Astrocyte of the hippocampus (primary cell): Measurements from ENCODE around the gene FILIP1L.
A peak's percentile ranks its signal among the peaks of the same experiment; 100 is the strongest.
"Not testable (repeated sequence)": the region's sequence is repeated elsewhere in the genome, so short reads cannot be mapped to it uniquely, and the experiment has no call there.

Source experiments
- DNase-seq: peaks from one replicate; pipeline ENCODE4 v3.0.0; 2011; ENCODE audit warnings: low read depth, low spot score

The FILIP1L gene

DNA sequence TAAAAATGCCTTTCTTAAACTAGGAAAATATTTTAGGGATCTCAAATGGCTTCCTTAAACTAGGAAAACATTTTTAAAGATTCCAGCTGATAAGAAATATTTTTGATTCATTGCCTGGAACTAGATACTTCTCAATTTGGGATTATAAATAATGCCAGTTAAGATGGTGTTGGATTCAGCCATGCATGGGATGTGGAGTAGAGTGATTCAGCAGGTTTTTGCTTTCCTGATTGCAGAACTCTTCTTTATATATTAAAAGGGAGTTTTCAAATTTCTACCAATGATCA, 15.6 kb downstream of the FILIP1L start:
- no peak for DNase-seq

GRCh38 chr3:100097919-100098783, 16.1 kb downstream of the FILIP1L start:
- DNase-seq: no peak

DNA sequence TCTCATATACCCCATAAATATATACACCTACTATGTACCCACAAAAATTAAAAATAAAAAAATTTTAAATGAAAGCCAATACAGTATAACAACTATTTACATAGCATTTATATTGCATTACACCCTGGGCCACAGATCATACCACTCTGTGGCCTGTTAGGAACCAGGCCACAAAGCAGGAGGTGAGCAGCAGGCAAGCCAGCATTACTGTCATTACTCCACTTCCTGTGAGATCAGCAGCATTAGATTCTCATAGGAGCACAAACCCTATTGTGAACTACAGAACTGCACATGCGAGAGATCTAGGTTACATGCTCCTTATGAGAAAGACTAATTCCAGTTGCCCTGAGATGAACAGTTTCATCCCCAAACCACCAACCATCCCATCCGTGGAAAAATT, 17.4 kb downstream of the FILIP1L start:
- DNase-seq: no peak

DNA sequence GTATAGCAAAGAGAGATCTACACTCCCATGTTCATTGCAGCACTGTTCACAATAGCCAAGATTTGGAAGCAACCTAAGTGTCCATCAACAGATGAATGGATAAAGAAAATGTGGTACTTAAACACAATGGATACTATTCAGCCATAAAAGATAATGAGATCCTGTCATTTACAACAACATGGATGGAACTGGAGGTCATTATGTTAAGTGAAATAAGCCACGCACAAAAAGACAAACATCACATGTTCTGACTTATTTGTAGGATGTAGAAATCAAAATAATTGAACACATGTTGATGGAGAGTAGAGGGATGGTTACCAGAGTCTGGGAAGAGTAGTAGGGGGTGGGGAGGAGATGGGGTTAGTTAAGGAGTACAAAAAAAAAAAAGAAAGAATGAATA, 18.0 kb downstream of the FILIP1L start:
- DNase-seq: not testable (repeated sequence)

GRCh38 chr3:100093831-100094230, 20.5 kb downstream of the FILIP1L start:
- DNase-seq: no peak

GRCh38 chr3:100090669-100091005, 23.7 kb downstream of the FILIP1L start:
- DNase-seq: no peak

DNA sequence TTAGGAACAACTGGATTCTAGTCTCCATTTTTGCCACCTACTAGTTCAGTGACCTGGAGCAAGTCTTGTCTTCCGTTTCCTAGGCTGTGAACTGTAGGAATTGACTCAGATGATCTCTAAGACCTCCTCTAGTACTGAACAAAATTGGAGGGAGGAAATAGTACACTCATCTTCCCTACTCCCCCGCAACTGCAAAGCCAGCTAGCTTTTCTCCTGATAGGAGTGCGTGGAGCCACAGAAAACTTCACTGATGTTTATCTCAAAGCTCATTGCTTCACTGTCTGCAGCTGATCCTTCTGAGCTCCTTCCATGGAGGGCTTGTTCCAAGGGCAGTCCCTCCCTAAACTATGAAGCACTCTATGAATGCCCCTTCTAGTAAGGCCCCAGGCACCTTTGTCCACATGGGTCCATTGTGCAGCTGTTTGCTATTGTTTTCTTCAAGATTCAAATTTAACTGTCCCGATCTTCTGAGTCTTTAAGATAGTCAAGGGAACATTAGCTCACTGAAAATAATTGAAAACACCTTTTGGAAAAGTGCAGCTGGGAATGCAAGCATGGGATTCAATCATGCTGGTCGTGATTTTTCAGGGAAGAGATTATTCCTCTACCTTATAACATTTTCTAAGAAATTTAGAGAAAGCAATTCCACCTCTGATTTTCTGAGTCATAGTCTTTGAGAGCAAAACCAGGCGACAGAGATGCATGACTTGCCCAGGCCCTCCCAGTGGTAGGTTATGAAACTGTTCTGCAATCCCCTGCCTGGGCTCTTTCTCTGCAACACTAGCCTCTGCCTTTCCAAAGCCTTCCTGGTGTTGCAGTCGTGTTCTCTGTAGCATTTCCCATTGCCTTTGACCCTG, 24.3 kb downstream of the FILIP1L start:
- peak; percentile 61 for DNase-seq

DNA sequence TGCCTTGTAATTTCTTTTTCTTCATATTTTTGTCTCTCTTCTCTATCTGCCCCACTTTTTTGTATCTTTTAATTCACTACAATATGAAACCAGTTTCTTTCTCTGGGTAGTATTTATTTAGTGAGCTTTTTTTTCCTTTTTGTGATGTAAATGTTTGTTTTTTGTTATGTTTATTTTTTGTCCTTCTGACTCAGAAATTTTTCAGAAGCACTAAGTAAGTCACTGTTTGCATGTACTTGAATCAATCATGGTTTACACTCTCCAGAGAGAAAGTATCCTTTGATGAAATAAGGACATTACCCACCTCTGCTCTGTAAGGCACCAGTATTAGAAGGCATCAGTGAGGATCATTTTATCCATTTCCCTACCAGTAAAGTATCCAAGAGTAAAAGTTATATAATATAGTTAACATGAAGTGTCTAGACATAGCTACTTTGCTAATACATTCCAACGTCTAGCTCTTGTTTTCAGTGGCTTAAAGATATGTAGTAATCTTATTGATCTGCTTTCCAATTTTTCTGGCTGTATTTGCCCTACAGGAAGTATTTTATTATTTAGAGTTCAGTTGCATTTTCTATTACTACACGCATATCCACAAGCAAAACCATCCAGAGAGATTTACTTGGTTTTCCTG, 25.4 kb downstream of the FILIP1L start:
- no peak for DNase-seq

DNA sequence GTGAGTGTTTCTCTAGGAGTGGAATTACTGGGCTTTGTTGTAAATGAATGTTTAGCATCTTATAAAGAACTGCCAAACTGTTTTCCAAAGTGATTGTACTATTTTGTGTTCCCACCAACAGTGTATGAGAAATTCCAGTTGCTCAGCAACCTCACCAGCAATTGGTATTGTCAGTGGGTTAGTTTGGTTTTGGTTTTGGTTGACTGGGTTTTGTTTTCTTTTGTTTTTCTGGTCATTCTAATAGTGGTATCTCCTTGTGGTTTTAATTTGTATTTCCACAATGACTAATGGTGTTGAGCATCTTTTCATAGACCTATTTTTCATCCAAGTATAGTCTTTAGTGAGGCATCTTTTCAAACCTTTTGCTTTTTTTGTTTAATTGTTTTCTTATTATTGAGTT, 27.1 kb downstream of the FILIP1L start:
- DNase-seq: peak; percentile 88

DNA sequence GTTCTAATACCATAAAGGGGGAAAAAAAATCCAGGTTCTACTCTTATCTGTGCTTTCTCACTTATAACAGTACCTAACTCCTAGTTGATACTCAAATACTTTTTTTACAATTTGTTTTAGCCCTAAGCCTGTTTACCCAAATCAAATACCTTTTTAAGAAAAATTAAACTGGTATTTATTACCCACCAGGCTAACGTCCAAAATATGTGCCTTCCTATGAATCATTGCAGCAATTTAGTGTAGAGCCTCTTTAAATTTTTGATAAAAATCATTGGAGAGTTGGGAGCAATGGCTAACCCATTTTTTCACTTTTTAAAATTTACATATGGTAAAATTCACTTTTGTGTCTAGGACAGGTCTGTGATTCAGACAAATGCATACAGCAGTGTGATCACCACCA, 27.9 kb downstream of the FILIP1L start:
- no peak for DNase-seq

GRCh38 chr3:100084100-100084806, 30.0 kb downstream of the FILIP1L start:
- no peak for DNase-seq

DNA sequence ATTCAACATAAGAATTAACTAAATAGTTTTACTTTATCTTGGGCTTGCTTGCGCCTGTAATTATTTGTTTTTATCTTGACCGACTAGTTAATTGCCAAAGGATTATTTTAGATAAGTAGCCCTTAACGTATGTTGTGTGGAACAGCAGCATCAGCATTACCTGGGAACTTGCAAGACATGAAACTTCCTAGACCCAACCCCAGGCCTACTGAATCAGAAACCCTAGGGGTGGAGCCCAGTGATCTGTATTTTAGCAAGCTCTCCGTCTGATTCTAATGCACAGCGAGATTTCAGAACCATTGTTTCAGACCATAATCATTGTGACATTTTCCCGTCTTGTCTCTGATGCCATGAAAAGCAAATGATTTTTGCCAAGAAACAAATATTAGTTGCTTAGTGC, 31.1 kb downstream of the FILIP1L start:
- no peak for DNase-seq

DNA sequence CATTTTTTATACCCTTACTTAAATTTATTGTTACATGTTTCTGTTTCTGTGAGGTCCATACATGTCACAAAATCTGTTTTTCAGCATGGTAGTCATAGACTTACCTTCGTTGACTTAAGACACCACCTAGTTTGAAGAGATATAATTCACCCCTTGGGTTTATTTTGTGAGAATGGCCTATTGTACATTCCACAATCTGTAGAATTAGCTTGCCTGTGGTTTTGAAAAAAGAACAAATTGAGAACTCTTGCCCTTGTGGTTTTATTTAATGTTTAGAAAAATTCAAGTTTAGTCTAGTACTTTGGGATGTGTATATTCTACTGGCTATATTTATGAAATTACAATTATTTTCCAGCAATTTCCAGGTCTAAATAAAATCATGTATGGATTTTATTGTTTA, 31.6 kb downstream of the FILIP1L start:
- no peak for DNase-seq

DNA sequence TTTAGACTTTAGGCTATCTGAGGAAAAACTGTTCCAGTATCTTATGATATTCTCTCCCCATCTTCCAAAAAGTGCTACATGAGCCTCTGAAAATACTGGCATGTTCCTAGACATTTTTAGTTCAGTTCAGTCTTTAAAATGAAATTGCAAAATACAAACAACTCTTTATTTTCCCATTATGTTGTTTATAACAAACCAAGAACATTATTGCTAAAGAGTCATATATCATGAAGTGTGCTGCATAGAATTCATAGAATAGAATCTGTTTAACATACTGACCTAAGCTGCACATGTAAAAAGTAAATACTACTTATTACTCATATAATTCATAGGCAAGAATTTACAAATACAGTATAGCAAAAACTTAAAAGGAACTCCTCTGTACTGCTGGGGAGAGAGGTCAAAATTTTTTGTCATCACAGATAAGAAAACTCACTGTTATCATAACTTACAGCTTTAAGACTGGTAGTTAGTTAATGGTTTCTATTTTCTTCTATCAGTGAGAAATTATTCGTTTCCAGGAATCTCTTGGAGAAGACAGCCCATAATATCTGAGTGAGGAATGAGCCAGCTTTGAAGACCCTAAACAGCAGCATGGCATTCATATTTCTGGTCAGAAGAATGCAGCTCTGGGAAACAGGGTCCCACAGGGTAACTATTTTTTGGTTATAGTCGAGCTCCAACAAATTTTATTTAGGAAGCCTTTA, 32.2 kb downstream of the FILIP1L start:
- DNase-seq: no peak

DNA sequence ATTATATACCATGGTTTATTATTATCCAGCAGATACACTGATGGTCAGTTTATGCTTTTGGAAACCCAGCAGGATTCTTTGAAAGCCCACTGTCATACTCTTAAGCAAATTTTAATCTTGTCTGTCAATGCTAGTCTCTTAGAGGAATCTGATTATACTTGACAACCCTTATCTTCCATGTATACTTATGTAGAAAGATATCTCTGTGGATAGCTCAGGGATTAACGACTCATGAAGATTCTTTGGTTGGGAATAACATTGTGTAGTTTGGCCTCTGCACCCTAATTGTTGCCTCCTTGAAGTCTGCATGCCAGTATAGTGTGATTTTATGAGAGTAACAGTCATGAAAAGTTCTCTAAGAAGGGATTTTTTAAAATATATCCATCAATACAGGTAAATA, 33.0 kb downstream of the FILIP1L start:
- no peak for DNase-seq

DNA sequence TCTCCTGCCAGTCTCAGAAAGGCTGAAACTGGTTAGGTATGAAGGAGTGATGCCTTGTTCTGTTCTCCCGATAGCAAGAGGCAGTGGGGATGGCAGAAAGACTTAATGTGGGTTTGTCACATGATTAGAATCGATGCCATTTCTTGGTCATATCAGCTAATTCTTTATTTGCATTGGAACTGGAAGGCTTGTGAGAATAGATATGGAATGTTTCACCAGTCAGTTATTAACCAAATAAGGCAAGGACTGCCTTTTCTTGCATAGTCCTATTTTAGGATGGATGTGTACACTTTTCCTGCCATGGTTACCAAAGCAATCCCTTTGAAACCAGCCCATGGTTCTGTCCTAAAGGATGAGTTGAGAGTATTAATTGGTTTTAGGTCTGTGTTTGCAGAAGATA, 33.7 kb downstream of the FILIP1L start:
- DNase-seq: peak; percentile 46

DNA sequence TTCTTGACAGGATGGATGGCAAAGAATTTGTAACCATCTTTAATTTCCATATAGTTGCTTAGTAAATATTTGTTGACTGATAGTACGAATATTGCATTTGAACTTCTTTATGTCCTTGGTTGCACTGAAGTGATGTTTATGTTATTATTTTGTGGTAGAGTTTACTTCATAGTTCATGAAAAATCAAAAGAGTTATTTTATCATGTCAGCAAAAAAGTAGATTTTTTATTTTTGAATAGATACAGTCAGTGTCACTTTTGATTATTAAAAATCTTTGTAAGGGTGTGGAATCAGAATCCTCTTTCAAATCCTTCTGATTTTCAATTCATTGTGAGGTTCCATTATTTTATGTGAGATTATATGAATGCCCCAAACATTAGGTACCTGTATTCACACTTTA, 35.0 kb downstream of the FILIP1L start:
- no peak for DNase-seq

- DNase-seq: no peak
These were observed 37.4 kb downstream of the FILIP1L start for GRCh38 chr3:100076731-100077529.

- no peak for DNase-seq
These were observed 38.2 kb downstream of the FILIP1L start for GRCh38 chr3:100075851-100076730.

DNA sequence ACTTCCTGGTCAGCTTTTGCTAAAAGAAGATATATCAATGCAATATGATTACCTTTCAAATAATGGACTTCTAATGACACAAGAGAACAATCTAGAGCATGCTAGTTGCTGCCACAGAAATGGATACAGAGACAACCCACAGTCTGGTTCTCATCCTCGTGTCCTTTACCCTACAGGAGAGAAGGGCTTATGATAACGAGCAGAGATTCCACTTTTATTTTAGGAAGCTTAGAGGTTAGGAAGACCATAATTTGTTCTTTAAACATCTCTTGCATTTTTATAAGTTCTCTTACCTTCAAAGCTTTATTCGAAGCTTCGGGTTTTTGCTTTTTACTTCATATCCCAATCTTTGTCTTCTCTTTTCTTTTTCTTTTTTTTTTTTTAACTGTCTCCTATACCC, 39.1 kb downstream of the FILIP1L start:
- DNase-seq: no peak
